HG02852 (cell line): ENCODE measurements around the gene FAM20B.

Experiments
- ATAC-seq: cut with Tn5 transposase; IDR thresholded peaks from one replicate; pipeline ENCODE4 v1.9.1; 2021; ENCODE audit warnings: mild to moderate bottlenecking, moderate library complexity; ENCODE audit not compliant: unreplicated experiment

The FAM20B gene

GRCh38 chr1:179089827-179090482, 64.3 kb downstream of the FAM20B start:
- no peak for ATAC-seq

GRCh38 chr1:179090522-179090921, 64.8 kb downstream of the FAM20B start:
- ATAC-seq: no peak

- no peak for ATAC-seq
These were observed 65.2 kb downstream of the FAM20B start for GRCh38 chr1:179090923-179091322.

- ATAC-seq: no peak
These were observed 66.0 kb downstream of the FAM20B start for GRCh38 chr1:179091691-179092165.

GRCh38 chr1:179092896-179093461, 67.3 kb downstream of the FAM20B start:
- ATAC-seq: no peak

GRCh38 chr1:179094818-179095217, 69.1 kb downstream of the FAM20B start:
- ATAC-seq: no peak

- no peak for ATAC-seq
These were observed 69.7 kb downstream of the FAM20B start for GRCh38 chr1:179095377-179095776.

GRCh38 chr1:179095924-179096323, 70.2 kb downstream of the FAM20B start:
- no peak for ATAC-seq

- no peak for ATAC-seq
These were observed 74.2 kb downstream of the FAM20B start for GRCh38 chr1:179099891-179100290.

GRCh38 chr1:179101566-179101965, 75.9 kb downstream of the FAM20B start:
- no peak for ATAC-seq

- ATAC-seq: no peak
These were observed 78.3 kb downstream of the FAM20B start for GRCh38 chr1:179103999-179104398.

GRCh38 chr1:179104611-179105250, 79.0 kb downstream of the FAM20B start:
- ATAC-seq: no peak

- no peak for ATAC-seq
These were observed 79.7 kb downstream of the FAM20B start for GRCh38 chr1:179105393-179105792.

- no peak for ATAC-seq
These were observed 82.3 kb downstream of the FAM20B start for GRCh38 chr1:179107706-179108629.

- no peak for ATAC-seq
These were observed 83.0 kb downstream of the FAM20B start for GRCh38 chr1:179108644-179109043.

GRCh38 chr1:179115181-179115580, 89.5 kb downstream of the FAM20B start:
- ATAC-seq: no peak

- no peak for ATAC-seq
These were observed 93.8 kb downstream of the FAM20B start for GRCh38 chr1:179119513-179119912.

GRCh38 chr1:179120736-179121135, 95.0 kb downstream of the FAM20B start:
- ATAC-seq: no peak

GRCh38 chr1:179121159-179121938, 95.7 kb downstream of the FAM20B start:
- no peak for ATAC-seq

- no peak for ATAC-seq
These were observed 99.2 kb downstream of the FAM20B start for GRCh38 chr1:179124873-179125272.
